Caco-2 (cell line): ENCODE results near the gene KIF26B. TPM values are rescaled to one million over a fixed set of nuclear protein-coding genes. Genes with fewer than 3 reads are reported as not detected.
"Not testable (repeated sequence)": the region's sequence is repeated elsewhere in the genome, so short reads cannot be mapped to it uniquely, and the experiment has no call there.

Experiments used
- BruUV-seq: library from RNA; stranded (reverse); fragments of 400-500 nt; replicated peaks from 2 replicates; lab custom pipeline; 2021; lab: Mats Ljungman, UMichigan
- CTCF ChIA-PET: fragments of 300-600 bp; sonication (Branson Sonifier 250); formaldehyde crosslinking; loops from one replicate; lab custom pipeline; 2022; ENCODE audit warnings: antibody characterized with exemption; lab: Charles Lee
- POLR2A ChIA-PET: fragments of 300-600 bp; sonication (Branson Sonifier 250); formaldehyde crosslinking; loops from one replicate; lab custom pipeline; 2022; ENCODE audit warnings: antibody characterized with exemption; lab: Charles Lee
- DNase-seq, 2 experiments: peaks; one replicate each; pipeline versions ENCODE4 v3.0.0 to v3.0.0-alpha.2; 2020 to 2022
- H3K27me3 ChIP-seq: replicated peaks from 2 replicates; pipeline ENCODE4 v1.6.0; 2011; ENCODE audit warnings: low read length; ENCODE audit not compliant: control insufficient read depth, insufficient read depth
- H3K36me3 ChIP-seq: 2 replicates; pipeline ENCODE4 v1.5.1; 2011; ENCODE audit warnings: low read length; ENCODE audit not compliant: control insufficient read depth, insufficient read depth
- H3K4me1 ChIP-seq: fragments of 250-450 bp; sonication (Bioruptor Pico); 2 replicates; pipeline ENCODE4 v1.5.1; 2020; ENCODE audit warnings: mild to moderate bottlenecking
- H3K4me3 ChIP-seq: 2 replicates; pipeline ENCODE4 v1.5.1; 2011; ENCODE audit warnings: low read depth, mild to moderate bottlenecking, control low read depth, low read length
- H3K9me3 ChIP-seq: fragments of 250-450 bp; sonication (Bioruptor Pico); 2 replicates; pipeline ENCODE4 v1.5.1; 2020; ENCODE audit warnings: mild to moderate bottlenecking, moderate library complexity
- H3K27ac Mint-ChIP-seq: one replicate; pipeline ENCODE4 v1.8.0; 2022; ENCODE audit warnings: mixed read lengths; ENCODE audit not compliant: unreplicated experiment
- H3K27me3 Mint-ChIP-seq: one replicate; pipeline ENCODE4 v1.8.0; 2022; ENCODE audit warnings: mixed read lengths; ENCODE audit not compliant: insufficient read depth, unreplicated experiment
- H3K36me3 Mint-ChIP-seq: one replicate; pipeline ENCODE4 v1.8.0; 2022; ENCODE audit warnings: mild to moderate bottlenecking, mixed read lengths; ENCODE audit not compliant: insufficient read depth, unreplicated experiment
- H3K4me1 Mint-ChIP-seq: one replicate; pipeline ENCODE4 v1.8.0; 2022; ENCODE audit warnings: low read depth, mixed read lengths; ENCODE audit not compliant: unreplicated experiment
- H3K4me3 Mint-ChIP-seq: one replicate; pipeline ENCODE4 v1.8.0; 2022; ENCODE audit warnings: mild to moderate bottlenecking, moderate library complexity, mixed read lengths; ENCODE audit not compliant: unreplicated experiment
- H3K9me3 Mint-ChIP-seq: one replicate; pipeline ENCODE4 v1.8.0; 2022; ENCODE audit warnings: mixed read lengths; ENCODE audit not compliant: unreplicated experiment
- intact Hi-C: fragments of 100-400 bp; cut with micrococcal nuclease; formaldehyde crosslinking; loops from one replicate; pipeline ENCODE4 v1.10.0; 2022; ENCODE audit not compliant: unreplicated experiment
- total RNA-seq: library from RNA; stranded (reverse); gene quantifications from 2 replicates; pipeline ENCODE4 v1.2.3, GENCODE V29; 2022
- TF ChIP-seq, protein P1 (sequence below), 2 experiments: fragments of 200-600 bp in 1 of 2; IDR thresholded peaks; 1 replicate in 1 of 2; 2 replicates in 1 of 2; pipeline versions ENCODE4 v1.5.1 to v1.8.0; 2011 to 2022; ENCODE audit warnings: antibody characterized with exemption in 1 of 2, control low read depth in 1 of 2, inconsistent platforms in 1 of 2, low read depth in 1 of 2, low read length in 1 of 2, mild to moderate bottlenecking in 1 of 2, moderate library complexity in 1 of 2; ENCODE audit not compliant: insufficient read depth in 1 of 2, severe bottlenecking in 1 of 2, unreplicated experiment in 1 of 2

The KIF26B gene
- total RNA-seq, 1 experiment from 2014 or later = 4.9 TPM

DNA sequence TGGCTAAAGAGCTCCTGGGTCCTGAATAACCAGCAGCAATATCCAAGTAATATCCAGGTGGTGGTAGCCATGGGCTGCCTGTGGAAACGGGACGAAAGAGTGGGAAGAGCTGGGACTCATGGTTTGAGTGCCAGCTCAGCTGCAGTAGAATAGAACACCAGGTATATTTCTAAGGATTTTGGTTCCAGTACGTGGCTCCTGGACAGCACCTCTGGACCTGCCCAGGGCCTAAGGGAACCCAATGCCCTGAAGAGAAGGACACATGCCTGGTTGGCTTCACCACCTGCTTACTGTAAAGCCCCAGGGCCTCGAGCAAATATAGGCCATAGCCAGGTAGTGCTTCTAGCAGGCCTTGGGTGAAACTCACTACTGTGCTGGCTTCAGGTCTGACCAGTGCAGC, 566.7 kb downstream of the KIF26B start:
- no peak overlapping the region for H3K4me3 ChIP-seq
- H3K4me1 ChIP-seq = no peaks in the 10 kb centered on the region
- Mint-ChIP-seq H3K9me3 (peaks cover 30% of the 10 kb centered on the region), H3K4me3 (no peak overlapping the region), H3K36me3 (peaks cover 6% of the 10 kb centered on the region), H3K27me3 (no peaks in the 10 kb centered on the region), H3K27ac (no peak overlapping the region), H3K4me1 (no peaks in the 10 kb centered on the region)
- TF ChIP-seq, protein P1, sequence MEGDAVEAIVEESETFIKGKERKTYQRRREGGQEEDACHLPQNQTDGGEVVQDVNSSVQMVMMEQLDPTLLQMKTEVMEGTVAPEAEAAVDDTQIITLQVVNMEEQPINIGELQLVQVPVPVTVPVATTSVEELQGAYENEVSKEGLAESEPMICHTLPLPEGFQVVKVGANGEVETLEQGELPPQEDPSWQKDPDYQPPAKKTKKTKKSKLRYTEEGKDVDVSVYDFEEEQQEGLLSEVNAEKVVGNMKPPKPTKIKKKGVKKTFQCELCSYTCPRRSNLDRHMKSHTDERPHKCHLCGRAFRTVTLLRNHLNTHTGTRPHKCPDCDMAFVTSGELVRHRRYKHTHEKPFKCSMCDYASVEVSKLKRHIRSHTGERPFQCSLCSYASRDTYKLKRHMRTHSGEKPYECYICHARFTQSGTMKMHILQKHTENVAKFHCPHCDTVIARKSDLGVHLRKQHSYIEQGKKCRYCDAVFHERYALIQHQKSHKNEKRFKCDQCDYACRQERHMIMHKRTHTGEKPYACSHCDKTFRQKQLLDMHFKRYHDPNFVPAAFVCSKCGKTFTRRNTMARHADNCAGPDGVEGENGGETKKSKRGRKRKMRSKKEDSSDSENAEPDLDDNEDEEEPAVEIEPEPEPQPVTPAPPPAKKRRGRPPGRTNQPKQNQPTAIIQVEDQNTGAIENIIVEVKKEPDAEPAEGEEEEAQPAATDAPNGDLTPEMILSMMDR (IDR thresholded peaks at IDR 0.05; ENCODE audit: insufficient read depth in 1 of 2, low read depth in 1 of 2, low read length in 1 of 2, severe bottlenecking in 1 of 2, unreplicated experiment in 1 of 2) = no peak
- no peaks in the 10 kb centered on the region for H3K27me3 ChIP-seq
- ChIA-PET POLR2A (no interaction called here), CTCF (no interaction called here)
- H3K9me3 ChIP-seq = no peaks in the 10 kb centered on the region
- no peak for DNase-seq
- BruUV-seq = no TSS peak
- H3K36me3 ChIP-seq = no peaks in the 10 kb centered on the region
- intact Hi-C loops = no loop called here

DNA sequence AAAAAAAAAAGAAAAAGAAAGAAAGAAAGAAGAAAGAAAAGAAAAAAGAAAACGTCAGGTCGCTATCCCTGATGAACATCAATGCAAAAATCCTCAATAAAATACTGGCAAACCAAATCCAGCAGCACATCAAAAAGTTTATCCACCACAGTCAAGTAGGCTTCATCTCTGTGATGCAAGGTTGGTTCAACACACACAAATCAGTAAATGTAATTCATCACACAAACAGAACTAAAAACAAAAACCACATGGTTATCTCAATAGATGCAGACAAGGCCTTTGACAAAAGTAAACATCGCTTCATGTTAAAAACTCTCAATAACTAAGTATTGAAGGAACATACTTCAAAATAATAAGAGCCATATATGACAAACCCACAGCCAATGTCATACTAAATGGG, 573.2 kb downstream of the KIF26B start:
- H3K27me3 ChIP-seq, H3K27me3 Mint-ChIP-seq, H3K4me3 Mint-ChIP-seq, H3K9me3 ChIP-seq, intact Hi-C loops, CTCF ChIA-PET, H3K36me3 ChIP-seq, H3K36me3 Mint-ChIP-seq, DNase-seq, BruUV-seq, H3K27ac Mint-ChIP-seq, POLR2A ChIA-PET, H3K4me1 Mint-ChIP-seq, H3K4me1 ChIP-seq, H3K4me3 ChIP-seq: not testable (repeated sequence)
- peaks cover 30% of the 10 kb centered on the region for H3K9me3 Mint-ChIP-seq

DNA sequence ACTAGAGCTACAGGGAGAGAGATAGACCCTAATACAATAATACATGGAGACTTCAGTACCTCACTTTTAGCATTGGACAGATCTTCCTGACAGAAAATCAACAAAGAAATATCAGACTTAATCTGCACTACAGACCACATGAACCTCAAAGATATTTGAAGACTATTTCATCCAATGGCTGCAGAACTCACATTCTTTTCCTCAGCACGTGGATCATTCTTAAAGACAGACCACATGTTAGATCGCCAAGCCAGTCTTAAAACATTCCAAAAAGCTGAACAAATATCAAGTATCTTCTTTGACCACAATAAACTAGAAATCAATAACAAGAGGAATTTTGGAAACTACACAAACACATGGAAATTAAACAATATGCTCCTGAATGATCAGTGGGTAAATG, 576.0 kb downstream of the KIF26B start:
- no peak overlapping the region for H3K4me3 ChIP-seq
- BruUV-seq = no TSS peak
- no peaks in the 10 kb centered on the region for H3K27me3 ChIP-seq
- TF ChIP-seq, protein P1 (IDR thresholded peaks at IDR 0.05; ENCODE audit: insufficient read depth in 1 of 2, low read depth in 1 of 2, low read length in 1 of 2, severe bottlenecking in 1 of 2, unreplicated experiment in 1 of 2) = no peak
- no peak for DNase-seq
- H3K36me3 Mint-ChIP-seq = no peaks in the 10 kb centered on the region
- no peaks in the 10 kb centered on the region for H3K27me3 Mint-ChIP-seq
- peaks cover 6% of the 10 kb centered on the region; the same call in 1 of the 2 replicates for H3K9me3 ChIP-seq
- intact Hi-C loops = no loop called here
- no peaks in the 10 kb centered on the region for H3K4me1 Mint-ChIP-seq
- peaks cover 23% of the 10 kb centered on the region for H3K9me3 Mint-ChIP-seq
- H3K4me3 Mint-ChIP-seq = no peak overlapping the region
- CTCF ChIA-PET = no interaction called here
- no peaks in the 10 kb centered on the region for H3K4me1 ChIP-seq
- POLR2A ChIA-PET = no interaction called here
- H3K36me3 ChIP-seq = no peaks in the 10 kb centered on the region
- no peak overlapping the region for H3K27ac Mint-ChIP-seq

DNA sequence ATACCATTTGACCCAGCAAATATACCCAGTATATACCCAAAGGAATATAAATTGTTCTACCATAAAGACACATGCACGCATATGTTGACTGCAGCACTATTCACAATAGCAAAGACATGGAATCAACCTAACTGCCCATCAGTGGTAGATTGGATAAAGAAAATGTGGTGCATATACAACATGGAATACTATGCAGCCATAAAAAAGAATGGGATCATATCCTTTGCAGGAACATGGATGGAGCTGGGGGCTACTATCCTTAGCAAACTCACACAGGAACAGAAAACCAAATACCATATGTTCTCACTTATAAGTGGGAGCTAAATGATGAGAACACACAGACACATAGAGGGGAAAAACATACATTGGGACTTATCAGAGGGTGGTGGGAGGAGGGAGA, 585.6 kb downstream of the KIF26B start:
- DNase-seq = not testable (repeated sequence)

More for the DNA sequence above, 585.6 kb downstream of the KIF26B start:
- H3K27me3 ChIP-seq, H3K27ac Mint-ChIP-seq, POLR2A ChIA-PET, intact Hi-C loops, H3K4me3 ChIP-seq, CTCF ChIA-PET, H3K4me1 ChIP-seq, H3K9me3 ChIP-seq, H3K4me3 Mint-ChIP-seq, H3K4me1 Mint-ChIP-seq, H3K27me3 Mint-ChIP-seq, H3K36me3 Mint-ChIP-seq, BruUV-seq, H3K36me3 ChIP-seq, H3K9me3 Mint-ChIP-seq: not testable (repeated sequence)
